NCI-H345 treated with DMSO at 0.1 percent for 48 hours (cell line): ENCODE results near the gene TMEM178B.

Source experiments
- DNase-seq: peaks from one replicate; lab custom pipeline; 2025; ENCODE audit not compliant: unreplicated experiment; lab: John Stamatoyannopoulos, UW

The TMEM178B gene

DNA sequence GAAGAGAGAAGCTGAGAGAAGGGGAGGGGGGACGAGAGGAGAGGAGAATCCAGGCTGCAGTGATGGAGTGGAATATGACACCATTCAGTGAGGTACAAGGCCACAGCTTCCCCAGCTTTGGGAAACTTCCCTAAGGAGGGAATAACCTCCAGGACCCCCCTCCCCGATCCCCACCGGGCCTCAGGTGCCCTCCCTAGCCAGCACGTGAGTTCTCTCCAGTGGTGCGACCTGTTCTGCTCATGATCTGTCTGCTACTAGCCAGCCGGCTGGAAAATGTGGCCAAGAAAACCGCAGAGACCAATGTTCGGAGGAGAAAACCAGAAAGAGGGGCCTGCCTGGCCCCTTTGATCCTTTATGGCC lies 437.4 kb downstream of the TMEM178B start:
- no peak for DNase-seq

DNA sequence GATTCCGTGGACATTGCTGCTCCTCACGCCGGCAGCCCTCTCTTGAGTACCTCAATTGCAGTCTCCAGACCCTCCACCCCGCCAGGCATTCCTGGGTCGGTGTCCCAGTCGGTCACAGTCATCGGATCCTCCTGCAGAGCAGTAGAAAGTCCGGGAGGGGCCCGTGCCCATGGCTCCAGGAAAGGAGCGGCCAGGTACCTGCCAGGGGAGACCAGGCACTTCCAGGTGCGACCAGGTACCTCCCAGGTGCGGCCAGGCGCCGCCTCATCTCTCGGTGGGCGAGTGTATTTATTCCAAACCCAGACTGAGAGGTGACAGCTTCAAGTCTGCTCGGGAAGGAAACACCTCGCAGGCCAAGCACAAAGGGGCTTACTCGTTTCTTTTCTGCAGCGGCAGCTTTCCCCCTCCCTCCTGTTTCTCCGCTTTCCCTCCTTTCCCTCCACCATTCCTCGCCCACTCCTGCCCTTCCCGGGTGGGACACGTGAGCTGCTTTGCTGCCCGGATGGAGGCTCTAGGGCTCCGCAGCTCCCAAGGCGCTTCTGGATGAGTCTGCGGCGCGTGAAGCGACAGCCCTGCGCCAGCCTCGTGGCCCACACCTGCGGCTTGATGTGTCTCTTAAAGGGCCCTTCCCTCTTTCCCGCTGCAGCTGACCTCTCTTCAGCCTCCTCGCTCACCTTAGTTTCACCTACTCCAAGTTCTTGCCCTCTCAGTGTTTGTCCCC lies 438.0 kb downstream of the TMEM178B start:
- no peak for DNase-seq

DNA sequence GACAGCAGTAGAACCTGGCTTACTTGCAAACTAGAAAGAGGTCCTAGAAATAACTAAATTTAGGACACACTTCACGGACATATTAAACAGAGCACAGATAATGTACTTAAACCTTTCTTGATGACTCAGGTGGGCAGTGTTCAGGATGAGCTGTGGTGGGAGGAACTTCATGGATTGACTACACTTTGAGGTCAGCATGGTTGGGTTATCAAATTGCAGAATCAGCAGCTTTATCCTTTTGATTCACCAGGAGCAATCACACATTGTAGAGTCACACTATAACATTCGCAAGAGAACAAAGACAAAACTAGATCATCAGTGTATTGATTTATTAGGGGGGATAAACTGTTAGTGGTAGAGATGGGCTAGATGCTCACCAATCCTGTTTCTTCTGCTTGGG lies 438.7 kb downstream of the TMEM178B start:
- no peak for DNase-seq

- DNase-seq = no peak
Measured at GRCh38 chr7:141513720-141514119, 439.9 kb downstream of the TMEM178B start.

GRCh38 chr7:141515941-141516340 lies 442.1 kb downstream of the TMEM178B start:
- DNase-seq = no peak

GRCh38 chr7:141519623-141520022 lies 445.8 kb downstream of the TMEM178B start:
- no peak for DNase-seq

DNA sequence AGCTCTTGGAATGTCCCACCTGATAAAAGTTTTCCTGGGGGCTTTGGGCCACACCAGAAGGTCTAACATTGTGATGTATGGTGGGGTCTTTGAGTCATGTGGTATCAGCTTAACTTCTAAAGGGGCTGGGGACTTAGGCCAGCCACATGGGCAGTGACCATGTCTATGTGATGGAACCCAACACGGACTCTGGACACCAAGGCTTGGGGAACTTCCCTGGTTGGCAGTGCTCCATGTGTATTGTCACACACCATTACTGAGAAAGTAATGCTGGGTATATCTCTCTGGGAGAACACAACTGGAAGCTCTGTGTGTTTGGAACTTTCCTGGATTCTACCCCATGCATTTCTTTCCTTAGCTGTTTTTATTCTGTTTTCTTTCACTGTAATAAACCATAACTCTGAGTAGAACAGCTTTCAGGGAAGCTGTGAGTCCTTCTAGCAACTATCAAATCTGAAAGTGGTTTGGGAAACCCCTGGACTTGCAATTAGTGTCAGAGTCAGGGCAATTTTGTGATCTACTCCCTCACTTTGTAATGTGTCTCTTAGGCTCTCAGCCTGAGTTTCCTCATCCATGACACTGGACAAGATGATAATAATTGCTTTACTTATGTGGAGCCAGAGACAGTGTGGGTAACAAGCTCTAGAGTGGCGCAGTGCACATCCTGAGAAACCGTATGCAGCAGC lies 448.9 kb downstream of the TMEM178B start:
- no peak for DNase-seq

GRCh38 chr7:141525973-141526514 lies 452.2 kb downstream of the TMEM178B start:
- no peak for DNase-seq

DNA sequence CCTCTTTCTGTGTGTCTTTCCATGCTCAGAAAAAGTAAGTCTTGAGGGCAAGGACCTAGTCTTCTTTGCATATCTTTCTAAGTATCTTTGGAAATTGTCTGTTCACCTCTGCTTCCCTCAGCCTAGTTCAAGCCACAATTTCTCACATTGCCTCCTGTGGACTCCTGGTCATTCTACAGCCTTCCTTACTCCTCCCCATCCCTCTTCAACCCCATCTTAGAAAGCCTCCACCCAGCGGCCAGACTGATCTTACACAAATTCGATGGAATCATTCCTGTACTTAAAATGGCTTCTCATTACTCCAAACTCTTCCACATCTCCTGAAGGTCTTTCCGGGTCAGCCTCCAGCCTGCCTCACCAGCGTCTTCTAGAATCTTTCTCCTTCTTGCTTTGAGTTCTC lies 453.2 kb downstream of the TMEM178B start:
- no peak for DNase-seq

GRCh38 chr7:141528399-141528798 lies 454.5 kb downstream of the TMEM178B start:
- no peak for DNase-seq
